22Rv1 (cell line): Measurements from ENCODE around the gene DNAJC12.

Experiments used
- H3K27ac ChIP-seq: fragments of 450-650 bp; 2 replicates; pipeline ENCODE4 v1.5.1; 2017
- CTCF ChIP-seq: fragments of 450-650 bp; IDR thresholded peaks from 2 replicates; pipeline ENCODE4 v1.5.1; 2017; ENCODE audit warnings: mild to moderate bottlenecking
- ZFX ChIP-seq: fragments of 450-650 bp; IDR thresholded peaks from 2 replicates; pipeline ENCODE4 v1.6.1; 2017; ENCODE audit warnings: antibody characterized with exemption, borderline replicate concordance

DNAJC12 gene

GRCh38 chr10:67775279-67775678, 62.7 kb downstream of the DNAJC12 start:
- no peak for TF ChIP-seq ZFX
- TF ChIP-seq CTCF, result no peak
- no peak overlapping the region for H3K27ac ChIP-seq

GRCh38 chr10:67772894-67773511, 65.0 kb downstream of the DNAJC12 start:
- H3K27ac ChIP-seq, result no peak overlapping the region
- TF ChIP-seq CTCF, result no peak

- no peak for TF ChIP-seq ZFX
- H3K27ac ChIP-seq, result no peak overlapping the region
These were observed 65.8 kb downstream of the DNAJC12 start for GRCh38 chr10:67772151-67772550.

GRCh38 chr10:67771200-67771599, 66.8 kb downstream of the DNAJC12 start:
- TF ChIP-seq ZFX (no peak), CTCF (no peak)
- H3K27ac ChIP-seq, result no peak overlapping the region

GRCh38 chr10:67770537-67770936, 67.5 kb downstream of the DNAJC12 start:
- H3K27ac ChIP-seq, result no peak overlapping the region
- TF ChIP-seq ZFX (no peak), CTCF (no peak)

- no peak for TF ChIP-seq ZFX
- no peak for TF ChIP-seq CTCF
- no peak overlapping the region for H3K27ac ChIP-seq
These were observed 70.7 kb downstream of the DNAJC12 start for GRCh38 chr10:67767244-67767643.

- H3K27ac ChIP-seq, result peak overlapping the region; percentile 86
- TF ChIP-seq CTCF (no peak), ZFX (no peak)
These were observed 73.8 kb downstream of the DNAJC12 start for GRCh38 chr10:67764012-67764822.
